Trophoblast cell (in vitro differentiated cells and primary cell): ENCODE measurements around the gene HLA-DRB1.
A peak's percentile ranks its signal among the peaks of the same experiment; 100 is the strongest.

Source experiments
- DNase-seq, 2 donors: peaks; one replicate each; pipeline ENCODE4 v3.0.0-alpha.2; 2016
- H2AFZ ChIP-seq: 2 replicates; pipeline ENCODE4 v1.6.1; 2013; ENCODE audit warnings: low read length, moderate library complexity, mild to moderate bottlenecking; ENCODE audit not compliant: insufficient read depth, poor library complexity
- H2AK5ac ChIP-seq: 2 replicates; pipeline ENCODE4 v1.6.1; 2013; ENCODE audit warnings: mild to moderate bottlenecking, low read length
- H2BK120ac ChIP-seq: 2 replicates; pipeline ENCODE4 v1.6.1; 2013; ENCODE audit warnings: low read length, mild to moderate bottlenecking, moderate library complexity; ENCODE audit not compliant: insufficient read depth, poor library complexity
- H2BK12ac ChIP-seq: 2 replicates; pipeline ENCODE4 v1.6.1; 2013; ENCODE audit warnings: mild to moderate bottlenecking, low read length, moderate library complexity
- H2BK5ac ChIP-seq: 2 replicates; pipeline ENCODE4 v1.6.1; 2013; ENCODE audit warnings: low read length, low read depth, moderate library complexity, mild to moderate bottlenecking; ENCODE audit not compliant: poor library complexity
- H3K14ac ChIP-seq: 2 replicates; pipeline ENCODE4 v1.6.1; 2013; ENCODE audit warnings: mild to moderate bottlenecking, low read length
- H3K18ac ChIP-seq: 2 replicates; pipeline ENCODE4 v1.6.1; 2013; ENCODE audit warnings: mild to moderate bottlenecking, low read length
- H3K23ac ChIP-seq: 2 replicates; pipeline ENCODE4 v1.6.1; 2013; ENCODE audit warnings: low read length
- H3K27ac ChIP-seq: 2 replicates; pipeline ENCODE4 v1.5.1; 2013; ENCODE audit warnings: low read depth, mild to moderate bottlenecking, inconsistent platforms, low read length, moderate library complexity
- H3K27me3 ChIP-seq: 2 replicates; pipeline ENCODE4 v1.6.1; 2013; ENCODE audit warnings: inconsistent platforms, mild to moderate bottlenecking, low read length, moderate library complexity; ENCODE audit not compliant: insufficient read depth
- H3K36me3 ChIP-seq, 2 experiments: 1 replicate in 1 of 2; 2 replicates in 1 of 2; pipeline ENCODE4 v1.6.1; 2013; ENCODE audit warnings: low read length in 2 of 2, mild to moderate bottlenecking in 2 of 2, moderate library complexity in 1 of 2; ENCODE audit not compliant: insufficient read depth in 2 of 2, control insufficient read depth in 1 of 2
- H3K4ac ChIP-seq: 2 replicates; pipeline ENCODE4 v1.6.1; 2013; ENCODE audit warnings: low read depth, mild to moderate bottlenecking, low read length, moderate library complexity
- H3K4me1 ChIP-seq, 2 experiments: 1 replicate in 1 of 2; 2 replicates in 1 of 2; pipeline ENCODE4 v1.6.1; 2013; ENCODE audit warnings: low read length in 2 of 2, mild to moderate bottlenecking in 2 of 2, moderate library complexity in 1 of 2; ENCODE audit not compliant: insufficient read depth in 2 of 2, control insufficient read depth in 1 of 2
- H3K4me2 ChIP-seq: 2 replicates; pipeline ENCODE4 v1.6.1; 2013; ENCODE audit warnings: inconsistent platforms, mild to moderate bottlenecking, low read length, moderate library complexity
- H3K4me3 ChIP-seq: 2 replicates; pipeline ENCODE4 v1.5.1; 2013; ENCODE audit warnings: mild to moderate bottlenecking, low read depth, low read length, inconsistent platforms
- H3K79me1 ChIP-seq: one replicate; pipeline ENCODE4 v1.6.1; 2013; ENCODE audit warnings: low read length
- H3K79me2 ChIP-seq: 2 replicates; pipeline ENCODE4 v1.6.1; 2013; ENCODE audit warnings: low read length, mild to moderate bottlenecking; ENCODE audit not compliant: control insufficient read depth, insufficient read depth, poor library complexity
- H3K9ac ChIP-seq: 2 replicates; pipeline ENCODE4 v1.6.1; 2013; ENCODE audit warnings: mild to moderate bottlenecking, low read length
- H3K9me3 ChIP-seq: 2 replicates; pipeline ENCODE4 v1.6.1; 2013; ENCODE audit warnings: low read depth, mild to moderate bottlenecking, control low read depth, inconsistent platforms, low read length; ENCODE audit not compliant: insufficient read depth
- H4K12ac ChIP-seq: 2 replicates; pipeline ENCODE4 v1.6.1; 2013; ENCODE audit warnings: low read depth, mild to moderate bottlenecking, low read length, moderate library complexity
- H4K8ac ChIP-seq: 2 replicates; pipeline ENCODE4 v1.6.1; 2013; ENCODE audit warnings: low read depth, mild to moderate bottlenecking, low read length, moderate library complexity
- H4K91ac ChIP-seq: one replicate; pipeline ENCODE4 v1.6.1; 2013; ENCODE audit warnings: low read depth, mild to moderate bottlenecking, low read length, moderate library complexity
- WGBS: extraction: QIAGEN DNeasy Blood & Tissue Kit; methylation state at CpG from one replicate; pipeline ENCODE4 v1.1.7; 2013; ENCODE audit warnings: missing lambda C conversion rate; ENCODE audit not compliant: insufficient read length, insufficient coverage; ENCODE audit errors: extremely low coverage; 5-methylcytosine and 5-hydroxymethylcytosine counted together

HLA-DRB1 gene

GRCh38 chr6:32570363-32570905 is 19.2 kb downstream of the HLA-DRB1 start:
- Histone ChIP-seq H3K23ac (no peak overlapping the region), H3K79me2 (no peaks in the 10 kb centered on the region), H2AFZ (no peak overlapping the region), H2BK120ac (no peak overlapping the region), H3K9ac (no peak overlapping the region), H3K4me2 (no peak overlapping the region), H3K4me1 (no peaks in the 10 kb centered on the region), H2BK5ac (no peak overlapping the region), H2BK12ac (no peak overlapping the region), H3K79me1 (no peaks in the 10 kb centered on the region), H3K27ac (no peak overlapping the region), H3K4ac (no peak overlapping the region), H3K4me3 (no peak overlapping the region), H3K36me3 (no peaks in the 10 kb centered on the region), H2AK5ac (no peak overlapping the region), H4K12ac (no peak overlapping the region), H3K14ac (no peak overlapping the region), H4K91ac (no peak overlapping the region), H3K27me3 (no peaks in the 10 kb centered on the region), H3K9me3 (no peaks in the 10 kb centered on the region), H4K8ac (no peak overlapping the region), H3K18ac (no peak overlapping the region)
- DNase-seq = no peak
- WGBS = no CpG with 5 or more reads among the region's 4 CpGs

- no peaks in the 10 kb centered on the region for H3K36me3 ChIP-seq
- H3K9me3 ChIP-seq = no peaks in the 10 kb centered on the region
- no peak overlapping the region for H3K14ac ChIP-seq
- no peak overlapping the region for H4K12ac ChIP-seq
- no peaks in the 10 kb centered on the region for H3K79me1 ChIP-seq
- H3K4me3 ChIP-seq = no peak overlapping the region
- H3K23ac ChIP-seq = no peak overlapping the region
- H4K8ac ChIP-seq = no peak overlapping the region
- no peak overlapping the region for H2AFZ ChIP-seq
- no peak overlapping the region for H3K27ac ChIP-seq
- H2AK5ac ChIP-seq = no peak overlapping the region
- no peaks in the 10 kb centered on the region for H3K27me3 ChIP-seq
- H3K4me2 ChIP-seq = no peak overlapping the region
- no peak for DNase-seq
- H2BK12ac ChIP-seq = no peak overlapping the region
- H3K4ac ChIP-seq = no peak overlapping the region
- no peak overlapping the region for H2BK120ac ChIP-seq
- no peak overlapping the region for H3K9ac ChIP-seq
- WGBS = no CpG with 5 or more reads among the region's 6 CpGs
- H3K18ac ChIP-seq = no peak overlapping the region
- no peaks in the 10 kb centered on the region for H3K4me1 ChIP-seq
- no peak overlapping the region for H2BK5ac ChIP-seq
- H4K91ac ChIP-seq = no peak overlapping the region
- H3K79me2 ChIP-seq = no peaks in the 10 kb centered on the region
These were observed 21.1 kb downstream of the HLA-DRB1 start for GRCh38 chr6:32568561-32568960.

- no peak overlapping the region for H2BK120ac ChIP-seq
- H3K14ac ChIP-seq = no peak overlapping the region
- H3K4ac ChIP-seq = no peak overlapping the region
- no peaks in the 10 kb centered on the region for H3K27me3 ChIP-seq
- no peaks in the 10 kb centered on the region for H3K79me1 ChIP-seq
- H3K4me3 ChIP-seq = no peak overlapping the region
- H3K79me2 ChIP-seq = no peaks in the 10 kb centered on the region
- H2BK5ac ChIP-seq = no peak overlapping the region
- H4K12ac ChIP-seq = no peak overlapping the region
- H4K91ac ChIP-seq = no peak overlapping the region
- H3K36me3 ChIP-seq = no peaks in the 10 kb centered on the region
- H2AK5ac ChIP-seq = no peak overlapping the region
- H3K4me2 ChIP-seq = no peak overlapping the region
- DNase-seq = peak in 1 of 2 donors; percentile 82
- no peak overlapping the region for H3K9ac ChIP-seq
- H3K18ac ChIP-seq = no peak overlapping the region
- no peak overlapping the region for H3K23ac ChIP-seq
- no peak overlapping the region for H3K27ac ChIP-seq
- H2AFZ ChIP-seq = no peak overlapping the region
- no peaks in the 10 kb centered on the region for H3K4me1 ChIP-seq
- no peak overlapping the region for H2BK12ac ChIP-seq
- H4K8ac ChIP-seq = no peak overlapping the region
- no peaks in the 10 kb centered on the region for H3K9me3 ChIP-seq
- no CpG with 5 or more reads among the region's 8 CpGs for WGBS
These were observed 22.7 kb downstream of the HLA-DRB1 start for GRCh38 chr6:32566957-32567356.

- Histone ChIP-seq H2BK120ac (no peak overlapping the region), H3K36me3 (no peaks in the 10 kb centered on the region), H3K4me1 (no peaks in the 10 kb centered on the region), H3K27ac (no peak overlapping the region), H2AFZ (no peak overlapping the region), H4K91ac (no peak overlapping the region), H3K9me3 (no peaks in the 10 kb centered on the region), H3K4me3 (no peak overlapping the region), H2AK5ac (no peak overlapping the region), H2BK12ac (no peak overlapping the region), H3K4ac (no peak overlapping the region), H2BK5ac (no peak overlapping the region), H3K79me2 (no peaks in the 10 kb centered on the region), H3K18ac (no peak overlapping the region), H3K14ac (no peak overlapping the region), H4K12ac (no peak overlapping the region), H3K79me1 (no peaks in the 10 kb centered on the region), H3K9ac (no peak overlapping the region), H4K8ac (no peak overlapping the region), H3K23ac (no peak overlapping the region), H3K27me3 (no peaks in the 10 kb centered on the region), H3K4me2 (no peak overlapping the region)
- WGBS = no CpG with 5 or more reads among the region's 1 CpG
- peak in 1 of 2 donors; percentile 58 for DNase-seq
These were observed 24.1 kb downstream of the HLA-DRB1 start for GRCh38 chr6:32565511-32565910.
